Kidney (tissue), 14 donors: ENCODE measurements around the gene PHF2. TPM values are rescaled to one million over a fixed set of nuclear protein-coding genes. Genes with fewer than 3 reads are reported as not detected.

Experiments used
- DNase-seq, 5 donors: peaks; one replicate each; pipeline ENCODE4 v3.0.0-alpha.2; 2013 to 2020
- FAIRE-seq: peaks from 2 replicates; lab custom pipeline; 2012; peaks lifted over from hg19 to GRCh38; lab: Jason Lieb, UNC
- H3K27ac ChIP-seq, 2 donors: one replicate each; pipeline ENCODE4 v1.7.0; 2013; ENCODE audit warnings: low read depth in 2 of 2, low read length in 2 of 2, inconsistent platforms in 1 of 2
- H3K27me3 ChIP-seq: one replicate; pipeline ENCODE4 v1.7.1; 2013; ENCODE audit warnings: low read length, inconsistent platforms; ENCODE audit not compliant: control insufficient read depth, insufficient read depth
- H3K36me3 ChIP-seq, 3 donors: one replicate each; pipeline versions ENCODE4 v1.7.0 to v1.7.1; 2013; ENCODE audit warnings: low read length in 3 of 3, control low read depth in 1 of 3, inconsistent platforms in 1 of 3; ENCODE audit not compliant: insufficient read depth in 3 of 3, control insufficient read depth in 2 of 3
- H3K4me1 ChIP-seq, 3 donors: one replicate each; pipeline versions ENCODE4 v1.7.0 to v1.7.1; 2013; ENCODE audit warnings: low read length in 3 of 3, inconsistent platforms in 1 of 3, low read depth in 1 of 3; ENCODE audit not compliant: control insufficient read depth in 2 of 3, insufficient read depth in 2 of 3
- H3K4me3 ChIP-seq, 3 donors: one replicate each; pipeline versions ENCODE4 v1.7.0 to v1.8.1; 2013; ENCODE audit warnings: low read length in 3 of 3, control low read depth in 1 of 3, inconsistent platforms in 1 of 3
- H3K9ac ChIP-seq, 3 donors: one replicate each; pipeline versions ENCODE4 v1.7.0 to v1.7.1; 2013; ENCODE audit warnings: low read length in 3 of 3, control low read depth in 1 of 3, inconsistent platforms in 1 of 3
- H3K9me3 ChIP-seq, 3 donors: one replicate each; pipeline versions ENCODE4 v1.7.0 to v1.7.1; 2013; ENCODE audit warnings: low read length in 3 of 3, control low read depth in 1 of 3, inconsistent platforms in 1 of 3; ENCODE audit not compliant: control insufficient read depth in 2 of 3, insufficient read depth in 1 of 3
- intact Hi-C: fragments of 100-400 bp; cut with DNase I; formaldehyde crosslinking; loops from one replicate; pipeline ENCODE4 v1.11.1; 2022
- polyA plus RNA-seq: library from polyadenylated mRNA; stranded (reverse); fragments of 350-450 nt; fragmentation: Illumina TruSeq; extraction: RNeasy Lipid Tissue Mini Kit (QIAGEN cat#74804); gene quantifications from one replicate; pipeline ENCODE4 v1.2.3, GENCODE V29; 2014; ENCODE audit warnings: low read depth, low replicate concordance; ENCODE audit not compliant: insufficient read depth
- total RNA-seq: library from RNA; stranded (reverse); fragmentation: NEBNext Ultra II Directional; extraction: Animal tissue kit (Norgen Biotek cat#: 25700); gene quantifications from one replicate; pipeline ENCODE4 v1.2.1, GENCODE V29; 2021
- TF ChIP-seq, protein P1 (sequence below): IDR thresholded peaks from 3 replicates; pipeline ENCODE4 v1.5.1; 2012; ENCODE audit warnings: mild to moderate bottlenecking, moderate library complexity, borderline replicate concordance; ENCODE audit not compliant: insufficient read depth; ENCODE audit errors: extremely low read depth
- donor health status: control.
- donor health status: control.
- donor health status: control.
- donor health status: control.
- donor health status: control.
- donor health status: DM: yes; HTN: yes; CAD: no.
- donor health status: Normal renal cell carcinoma (clear cell type).

Gene PHF2
- total and polyA plus RNA-seq, 2 donors from 2014 or later: 10.2 to 30.7 TPM

DNA sequence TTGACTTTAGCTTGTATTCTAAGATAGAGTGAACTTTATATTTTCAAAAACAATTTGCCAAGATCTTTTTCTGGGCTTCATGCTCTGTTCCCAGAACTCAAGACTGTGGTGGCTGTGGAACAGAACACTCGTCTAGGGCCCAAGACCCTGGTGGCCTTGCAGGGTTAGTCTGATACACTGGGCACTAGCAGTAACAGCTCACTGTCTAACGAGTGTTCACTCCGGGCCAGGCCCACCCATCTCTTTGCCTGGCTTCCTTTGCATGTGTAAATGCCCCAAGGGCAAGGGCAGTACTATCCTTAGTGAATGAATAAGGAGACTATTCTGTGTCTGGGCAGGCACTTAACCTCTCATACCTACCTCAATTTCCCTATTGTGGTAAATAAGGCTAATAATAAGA is 47.4 kb downstream of the PHF2 start:
- intact Hi-C loops: no loop called here
- FAIRE-seq: no peak

DNA sequence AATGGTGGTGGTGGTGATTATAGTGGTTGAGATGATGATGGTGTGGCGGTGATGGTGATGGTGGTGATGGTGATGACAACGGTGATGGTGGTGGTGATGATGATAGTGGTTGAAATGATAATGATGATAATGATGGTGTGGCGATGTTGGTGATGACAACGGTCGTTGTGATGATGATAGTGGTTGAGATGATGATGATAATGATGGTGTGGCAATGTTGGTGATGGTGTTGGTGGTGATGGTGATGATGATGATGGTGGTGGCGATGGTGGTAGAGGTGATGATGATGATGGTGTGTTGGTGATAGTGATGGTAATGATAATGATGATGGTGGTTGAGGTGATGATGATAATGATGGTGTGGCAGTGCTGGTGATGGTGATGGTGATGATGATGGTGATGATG is 48.0 kb downstream of the PHF2 start:
- DNase-seq (no peak), FAIRE-seq (no peak)
- TF ChIP-seq, protein P1, sequence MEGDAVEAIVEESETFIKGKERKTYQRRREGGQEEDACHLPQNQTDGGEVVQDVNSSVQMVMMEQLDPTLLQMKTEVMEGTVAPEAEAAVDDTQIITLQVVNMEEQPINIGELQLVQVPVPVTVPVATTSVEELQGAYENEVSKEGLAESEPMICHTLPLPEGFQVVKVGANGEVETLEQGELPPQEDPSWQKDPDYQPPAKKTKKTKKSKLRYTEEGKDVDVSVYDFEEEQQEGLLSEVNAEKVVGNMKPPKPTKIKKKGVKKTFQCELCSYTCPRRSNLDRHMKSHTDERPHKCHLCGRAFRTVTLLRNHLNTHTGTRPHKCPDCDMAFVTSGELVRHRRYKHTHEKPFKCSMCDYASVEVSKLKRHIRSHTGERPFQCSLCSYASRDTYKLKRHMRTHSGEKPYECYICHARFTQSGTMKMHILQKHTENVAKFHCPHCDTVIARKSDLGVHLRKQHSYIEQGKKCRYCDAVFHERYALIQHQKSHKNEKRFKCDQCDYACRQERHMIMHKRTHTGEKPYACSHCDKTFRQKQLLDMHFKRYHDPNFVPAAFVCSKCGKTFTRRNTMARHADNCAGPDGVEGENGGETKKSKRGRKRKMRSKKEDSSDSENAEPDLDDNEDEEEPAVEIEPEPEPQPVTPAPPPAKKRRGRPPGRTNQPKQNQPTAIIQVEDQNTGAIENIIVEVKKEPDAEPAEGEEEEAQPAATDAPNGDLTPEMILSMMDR: no peak
- no peaks in the 10 kb centered on the region for H3K36me3 ChIP-seq
- no peaks in the 10 kb centered on the region for H3K27me3 ChIP-seq
- peaks cover 0 to 11% (median 2%) of the 10 kb centered on the region in 3 donors for H3K9me3 ChIP-seq
- intact Hi-C loops: no loop called here
- H3K4me1 ChIP-seq: no peaks in the 10 kb centered on the region
- H3K9ac ChIP-seq: no peak overlapping the region
- no peak overlapping the region for H3K27ac ChIP-seq
- no peak overlapping the region for H3K4me3 ChIP-seq

More for the DNA sequence above, 47.4 kb downstream of the PHF2 start:
- DNase-seq: no peak
- H3K9me3 ChIP-seq: peaks cover 0 to 11% (median 2%) of the 10 kb centered on the region in 3 donors
- H3K9ac ChIP-seq: no peak overlapping the region
- H3K4me1 ChIP-seq: no peaks in the 10 kb centered on the region
- no peaks in the 10 kb centered on the region for H3K36me3 ChIP-seq
- no peak overlapping the region for H3K4me3 ChIP-seq
- H3K27me3 ChIP-seq: no peaks in the 10 kb centered on the region
- TF ChIP-seq, protein P1: no peak
- no peak overlapping the region for H3K27ac ChIP-seq

DNA sequence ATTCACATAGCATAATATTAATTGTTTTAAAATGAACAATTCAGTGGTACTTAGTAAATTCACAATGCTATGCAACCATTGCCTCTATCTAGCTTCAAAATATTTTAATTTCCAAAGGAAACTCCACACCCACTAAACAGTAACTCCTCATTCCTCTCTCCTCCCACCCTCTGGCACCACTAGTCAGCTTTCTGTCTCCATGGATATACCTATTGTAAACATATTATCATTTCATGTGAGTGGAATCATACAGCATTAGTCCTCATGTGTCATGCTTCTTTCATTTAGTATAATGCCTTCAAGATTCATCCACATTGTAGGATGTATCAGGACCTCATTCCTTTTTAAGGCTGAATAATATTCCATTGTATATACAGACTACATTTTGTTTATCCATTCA is 48.6 kb downstream of the PHF2 start:
- Histone ChIP-seq H3K4me3 (no peak overlapping the region), H3K9me3 (peaks cover 0 to 11% (median 2%) of the 10 kb centered on the region in 3 donors), H3K27me3 (no peaks in the 10 kb centered on the region), H3K9ac (no peak overlapping the region), H3K36me3 (no peaks in the 10 kb centered on the region), H3K4me1 (no peaks in the 10 kb centered on the region), H3K27ac (no peak overlapping the region)
- DNase-seq (no peak), FAIRE-seq (no peak)
- TF ChIP-seq, protein P1: no peak
- intact Hi-C loops: no loop called here

DNA sequence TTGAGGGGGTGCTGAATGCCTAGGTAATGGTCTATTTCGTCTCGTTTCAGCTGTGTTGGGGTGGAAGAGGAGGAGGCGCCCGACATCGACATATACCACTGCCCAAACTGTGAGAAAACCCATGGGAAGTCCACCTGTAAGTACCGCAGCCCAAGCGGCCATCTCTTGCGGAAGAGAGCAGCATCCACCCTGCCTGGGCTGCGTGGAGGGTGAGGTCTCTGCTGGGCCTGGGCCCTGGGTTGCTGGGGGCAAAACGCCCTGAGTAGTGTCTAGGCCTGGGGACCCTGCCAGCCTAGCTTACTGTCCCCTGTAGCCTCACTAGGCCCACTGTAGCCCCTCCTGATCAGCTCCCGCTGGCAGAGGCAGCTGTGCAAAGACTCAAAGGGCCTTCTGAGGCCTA is 53.5 kb downstream of the PHF2 start:
- peaks cover 0 to 17% (median 11%) of the 10 kb centered on the region in 3 donors for H3K36me3 ChIP-seq
- TF ChIP-seq, protein P1: no peak
- peaks cover 0 to 11% (median 0%) of the 10 kb centered on the region in 3 donors for H3K9me3 ChIP-seq
- no peak for DNase-seq
- no peak overlapping the region for H3K9ac ChIP-seq
- no peak for FAIRE-seq
- no peak overlapping the region for H3K27ac ChIP-seq
- H3K4me1 ChIP-seq: no peaks in the 10 kb centered on the region
- intact Hi-C loops: no loop called here
- no peak overlapping the region for H3K4me3 ChIP-seq
- H3K27me3 ChIP-seq: no peaks in the 10 kb centered on the region
